Duodenal mucosa (tissue), 2 donors: ENCODE results near the gene UBE2H.

Experiments used
- H3K27ac ChIP-seq: one replicate; pipeline ENCODE4 v1.7.0; 2013; ENCODE audit warnings: low read depth, low read length
- H3K27me3 ChIP-seq, 2 donors: one replicate each; pipeline ENCODE4 v1.7.0; 2013; ENCODE audit warnings: low read length in 2 of 2, control low read depth in 1 of 2; ENCODE audit not compliant: insufficient read depth in 2 of 2, control insufficient read depth in 1 of 2
- H3K36me3 ChIP-seq, 2 donors: one replicate each; pipeline ENCODE4 v1.7.0; 2013; ENCODE audit warnings: low read length in 2 of 2, control low read depth in 1 of 2; ENCODE audit not compliant: insufficient read depth in 2 of 2, control insufficient read depth in 1 of 2
- H3K4me1 ChIP-seq, 2 donors: one replicate each; pipeline ENCODE4 v1.7.0; 2013; ENCODE audit warnings: low read length in 2 of 2, control low read depth in 1 of 2; ENCODE audit not compliant: insufficient read depth in 2 of 2, control insufficient read depth in 1 of 2
- H3K4me3 ChIP-seq, 2 donors: one replicate each; pipeline ENCODE4 v1.7.0; 2013; ENCODE audit warnings: low read length in 2 of 2, low read depth in 1 of 2
- H3K9ac ChIP-seq, 2 donors: one replicate each; pipeline ENCODE4 v1.7.0; 2013; ENCODE audit warnings: low read length in 2 of 2, low read depth in 1 of 2
- H3K9me3 ChIP-seq, 2 donors: one replicate each; pipeline ENCODE4 v1.7.0; 2013; ENCODE audit warnings: low read length in 2 of 2, control low read depth in 1 of 2; ENCODE audit not compliant: control insufficient read depth in 1 of 2

UBE2H gene

DNA sequence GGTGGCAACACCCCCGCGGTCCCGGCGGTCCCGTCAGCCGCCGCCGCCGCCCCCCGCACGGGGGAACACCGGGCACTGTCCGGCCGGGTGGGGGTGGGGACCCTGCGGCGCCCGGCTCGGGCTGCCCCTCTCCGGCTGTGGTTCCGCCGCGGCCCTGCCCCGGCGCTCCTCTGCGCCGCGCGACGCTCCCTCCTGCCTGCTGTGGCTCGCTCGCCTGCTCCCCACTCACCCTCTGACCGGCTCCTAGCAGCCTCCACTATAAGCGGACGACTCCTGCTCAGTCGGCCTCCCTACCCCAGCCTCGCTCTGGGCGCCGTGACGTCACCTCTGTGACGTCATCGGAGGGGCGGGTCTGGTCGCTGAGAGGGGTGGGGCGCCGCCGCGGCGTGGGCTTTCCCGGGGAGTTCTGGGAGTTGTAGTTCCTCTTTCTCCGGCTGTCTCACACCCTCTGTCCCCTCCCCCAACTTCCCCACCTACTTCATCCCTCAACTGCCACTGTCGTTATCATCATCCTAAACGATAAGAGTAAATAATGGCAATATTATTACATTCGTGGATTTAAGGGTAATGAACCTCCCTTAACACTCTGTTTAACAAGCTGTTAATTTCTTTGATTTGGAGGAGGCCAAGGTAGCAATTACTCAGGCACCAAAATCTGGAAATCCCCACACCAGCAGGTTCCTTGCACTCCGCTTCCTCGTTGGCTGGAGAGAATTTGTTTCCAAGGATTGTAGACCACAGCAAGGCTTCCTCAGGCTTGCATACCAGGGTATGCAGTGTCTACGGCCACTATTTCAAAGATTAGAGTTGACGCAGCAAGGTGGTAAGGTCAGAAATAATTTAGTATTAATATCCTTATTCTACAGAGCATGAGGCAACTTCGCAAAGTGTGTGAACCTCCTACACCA, at the start of gene UBE2H:
UBE2H (minus strand) TSS at position 308 of the 908 bp plus-strand sequence. CDS start 405 bp downstream, outside the sequence.
- Histone ChIP-seq H3K27me3 (no peaks in the 10 kb centered on the region), H3K9me3 (no peaks in the 10 kb centered on the region), H3K27ac (peak within 1 kb of the TSS; percentile 94), H3K9ac (peak within 1 kb of the TSS; percentile 96 to 99), H3K4me1 (peaks cover 25 to 31% of the 10 kb centered on the region in 2 donors), H3K4me3 (peak within 1 kb of the TSS; percentile 73 to 93), H3K36me3 (no peaks in the 10 kb centered on the region)

DNA sequence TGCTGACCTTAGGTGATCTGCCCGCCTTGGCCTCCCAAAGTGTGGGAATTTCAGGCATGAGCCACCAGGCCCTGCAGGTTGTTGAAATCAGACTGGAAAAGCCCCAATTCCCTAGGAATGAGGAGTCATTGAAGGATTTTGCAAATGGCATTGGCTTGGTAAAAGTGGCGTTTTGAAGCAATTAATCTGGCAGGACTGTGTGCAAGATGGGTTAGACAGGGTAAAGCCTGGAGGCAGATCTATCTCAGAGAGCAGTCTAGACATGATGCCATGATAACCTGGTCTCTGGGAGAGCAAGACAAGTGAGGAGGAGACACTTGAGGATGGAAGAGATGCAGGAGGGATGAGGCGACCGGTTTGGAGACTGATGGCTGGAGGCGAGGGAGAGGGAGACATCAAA, 45.7 kb upstream of the UBE2H start:
- Histone ChIP-seq H3K4me3 (no peak overlapping the region), H3K4me1 (no peaks in the 10 kb centered on the region), H3K9me3 (no peaks in the 10 kb centered on the region), H3K27ac (no peak overlapping the region), H3K27me3 (no peaks in the 10 kb centered on the region), H3K36me3 (no peaks in the 10 kb centered on the region), H3K9ac (no peak overlapping the region)

DNA sequence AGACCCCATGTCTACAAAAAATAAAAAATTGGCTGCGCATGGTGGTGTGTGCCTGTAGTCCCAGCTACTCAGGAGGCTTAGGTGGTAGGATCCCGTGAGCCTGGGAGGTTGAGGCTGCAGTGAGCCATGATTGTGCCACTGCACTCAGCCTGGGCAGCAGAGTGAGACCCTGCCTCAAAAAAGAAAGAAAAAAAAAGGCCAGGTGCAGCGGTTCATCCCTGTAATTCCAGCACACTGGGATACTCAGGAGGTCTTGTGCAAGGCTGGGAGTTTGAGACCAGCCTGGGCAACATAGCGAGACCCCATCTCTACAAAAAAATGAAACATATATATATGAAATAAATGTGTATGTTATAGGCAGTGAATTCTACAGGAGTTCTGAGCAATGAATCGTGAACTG, 44.5 kb upstream of the UBE2H start:
- no peaks in the 10 kb centered on the region for H3K27me3 ChIP-seq
- H3K27ac ChIP-seq: no peak overlapping the region

GRCh38 chr7:129993275-129993674, 40.5 kb upstream of the UBE2H start:
- Histone ChIP-seq H3K27ac (no peak overlapping the region), H3K36me3 (no peaks in the 10 kb centered on the region), H3K4me3 (no peak overlapping the region), H3K9ac (no peak overlapping the region), H3K27me3 (no peaks in the 10 kb centered on the region), H3K9me3 (no peaks in the 10 kb centered on the region), H3K4me1 (no peaks in the 10 kb centered on the region)

More for the DNA sequence above, 44.5 kb upstream of the UBE2H start:
- Histone ChIP-seq H3K9me3 (no peaks in the 10 kb centered on the region), H3K36me3 (no peaks in the 10 kb centered on the region), H3K4me1 (no peaks in the 10 kb centered on the region), H3K9ac (no peak overlapping the region), H3K4me3 (no peak overlapping the region)

DNA sequence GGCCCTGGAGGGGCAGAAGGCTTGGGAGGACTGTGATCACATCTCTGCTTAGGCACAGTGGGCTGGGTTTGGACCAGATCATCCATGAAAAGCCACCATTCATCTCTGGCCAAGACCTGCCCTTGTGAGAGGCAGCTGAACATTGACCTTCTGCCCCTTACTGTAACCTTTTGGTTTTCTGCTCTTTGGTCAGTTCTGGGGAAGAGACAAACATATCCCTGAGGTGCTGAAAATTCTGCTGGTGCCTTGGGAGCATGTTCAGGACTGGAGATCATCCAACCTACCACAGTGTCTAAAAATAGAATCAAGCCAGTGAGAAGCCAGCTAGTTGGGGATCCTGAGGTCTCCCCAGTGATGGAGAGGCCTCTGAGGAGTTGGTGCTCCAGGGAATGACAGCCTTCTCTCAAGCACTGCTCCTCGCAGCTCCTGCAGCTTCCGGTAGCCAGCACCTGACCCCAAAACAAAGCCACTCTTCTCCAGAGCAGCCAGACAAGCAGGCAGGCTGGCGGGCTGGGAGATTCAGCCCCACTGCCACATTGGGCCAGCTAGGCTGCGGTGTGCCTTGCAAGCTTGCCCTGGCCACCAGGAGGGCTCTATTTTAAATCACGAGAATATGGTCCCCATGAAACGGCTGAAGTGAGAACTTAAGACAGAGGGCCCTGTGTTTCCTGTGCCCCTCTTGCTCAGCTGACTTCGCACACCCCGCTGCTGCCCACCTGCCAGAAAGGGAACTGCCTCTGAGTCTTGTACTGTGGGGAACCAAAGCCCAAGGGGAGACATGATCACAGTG, 37.8 kb upstream of the UBE2H start:
- no peak overlapping the region for H3K4me3 ChIP-seq

GRCh38 chr7:129989466-129989865, 36.7 kb upstream of the UBE2H start:
- Histone ChIP-seq H3K4me1 (no peaks in the 10 kb centered on the region), H3K27ac (no peak overlapping the region), H3K9me3 (no peaks in the 10 kb centered on the region)

More for the DNA sequence above, 37.8 kb upstream of the UBE2H start:
- Histone ChIP-seq H3K4me1 (no peaks in the 10 kb centered on the region), H3K27ac (no peak overlapping the region), H3K36me3 (no peaks in the 10 kb centered on the region), H3K27me3 (no peaks in the 10 kb centered on the region), H3K9ac (no peak overlapping the region), H3K9me3 (no peaks in the 10 kb centered on the region)

DNA sequence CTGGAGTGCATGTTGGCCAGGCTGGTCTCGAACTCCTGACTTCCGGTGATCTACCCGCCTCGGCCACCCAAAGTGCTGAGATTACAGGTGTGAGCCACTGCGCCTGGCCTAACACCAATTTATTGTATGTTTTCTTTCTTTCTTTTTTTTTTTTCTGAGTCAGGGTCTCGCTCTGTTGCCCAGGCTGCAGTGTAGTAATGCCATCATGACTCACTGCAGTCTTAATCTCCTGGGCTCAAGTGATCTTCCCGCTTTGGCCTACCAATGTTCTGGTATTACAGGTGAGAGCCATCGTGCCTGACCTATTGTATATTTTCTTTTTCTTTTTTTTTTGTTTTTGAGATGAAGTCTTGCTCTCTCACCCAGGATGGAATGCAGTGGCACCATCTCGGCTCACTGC, 33.8 kb upstream of the UBE2H start:
- Histone ChIP-seq H3K27me3 (no peaks in the 10 kb centered on the region), H3K4me1 (no peaks in the 10 kb centered on the region), H3K9me3 (no peaks in the 10 kb centered on the region), H3K36me3 (no peaks in the 10 kb centered on the region), H3K4me3 (no peak overlapping the region), H3K9ac (no peak overlapping the region), H3K27ac (no peak overlapping the region)

More at GRCh38 chr7:129989466-129989865, 36.7 kb upstream of the UBE2H start:
- H3K4me3 ChIP-seq: no peak overlapping the region
- no peaks in the 10 kb centered on the region for H3K27me3 ChIP-seq
- H3K9ac ChIP-seq: no peak overlapping the region
- no peaks in the 10 kb centered on the region for H3K36me3 ChIP-seq

DNA sequence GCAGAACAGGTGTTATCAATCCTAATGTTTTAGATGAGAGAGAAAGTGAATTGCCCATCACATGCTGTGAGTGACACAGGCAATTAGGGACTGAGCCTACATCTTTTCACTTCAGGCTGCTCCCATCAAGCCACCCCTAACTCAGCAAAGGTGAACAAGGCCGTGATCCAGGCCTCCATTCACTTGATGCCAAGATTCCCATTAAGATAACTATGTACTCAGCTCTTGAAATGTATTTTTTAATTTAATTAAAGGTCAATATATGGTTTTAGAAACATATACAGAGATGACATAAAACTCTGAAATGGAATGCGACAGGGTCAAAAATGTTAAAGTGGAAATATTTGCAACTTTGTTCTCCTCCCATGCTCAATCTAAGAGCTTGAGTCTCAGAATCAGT, 27.9 kb upstream of the UBE2H start:
- Histone ChIP-seq H3K9ac (no peak overlapping the region), H3K9me3 (no peaks in the 10 kb centered on the region), H3K27ac (no peak overlapping the region), H3K4me1 (no peaks in the 10 kb centered on the region), H3K36me3 (no peaks in the 10 kb centered on the region), H3K27me3 (no peaks in the 10 kb centered on the region), H3K4me3 (no peak overlapping the region)

GRCh38 chr7:129975309-129975708, 22.5 kb upstream of the UBE2H start:
- Histone ChIP-seq H3K9me3 (no peaks in the 10 kb centered on the region), H3K36me3 (no peaks in the 10 kb centered on the region), H3K27me3 (no peaks in the 10 kb centered on the region), H3K27ac (no peak overlapping the region), H3K4me3 (no peak overlapping the region), H3K4me1 (peaks cover 7 to 11% of the 10 kb centered on the region in 2 donors), H3K9ac (no peak overlapping the region)

DNA sequence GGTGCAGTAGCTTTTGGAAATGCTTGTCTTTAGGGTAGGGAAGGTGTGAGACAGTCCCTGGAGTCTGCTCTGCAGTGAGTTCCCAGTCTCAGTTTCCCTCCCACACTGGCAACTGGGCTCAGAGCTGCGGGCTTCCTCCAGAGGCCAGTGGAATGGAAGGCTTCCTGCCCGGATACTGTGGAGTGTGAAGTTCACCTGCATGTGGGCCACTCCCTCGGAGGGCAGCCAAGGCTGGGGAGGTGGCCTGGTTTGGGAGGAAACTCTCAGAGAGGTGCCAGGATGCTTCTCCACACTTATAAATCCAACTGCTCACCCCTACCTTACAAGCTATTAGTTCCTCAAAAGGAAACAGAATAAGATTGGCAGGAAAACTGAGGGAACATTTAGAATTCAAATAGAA, 18.1 kb upstream of the UBE2H start:
- peaks cover 13 to 18% of the 10 kb centered on the region in 2 donors for H3K4me1 ChIP-seq
- no peak overlapping the region for H3K27ac ChIP-seq
- H3K9me3 ChIP-seq: no peaks in the 10 kb centered on the region
- H3K27me3 ChIP-seq: no peaks in the 10 kb centered on the region
- no peak overlapping the region for H3K4me3 ChIP-seq
- no peaks in the 10 kb centered on the region for H3K36me3 ChIP-seq
- no peak overlapping the region for H3K9ac ChIP-seq
